Fibroblast of lung (primary cell): ENCODE data around the gene OOSP1. TPM values are rescaled to one million over a fixed set of nuclear protein-coding genes. Genes with fewer than 3 reads are reported as not detected.
"Not testable (repeated sequence)": the region's sequence is repeated elsewhere in the genome, so short reads cannot be mapped to it uniquely, and the experiment has no call there.

Experiments used
- DNase-seq, 2 donors: peaks; one replicate each; pipeline versions ENCODE4 v3.0.0 to v3.0.0-alpha.2; 2010; ENCODE audit warnings: low read depth in 2 of 2
- H2AFZ ChIP-seq: 2 replicates; pipeline ENCODE4 v1.5.1; 2012; ENCODE audit warnings: low read length, control low read depth, inconsistent platforms
- H3K27ac ChIP-seq: 2 replicates; pipeline ENCODE4 v1.5.1; 2011; ENCODE audit warnings: low read length, control low read depth; ENCODE audit not compliant: insufficient read depth
- H3K27me3 ChIP-seq: 2 replicates; pipeline ENCODE4 v1.5.1; 2011; ENCODE audit warnings: mild to moderate bottlenecking, low read length; ENCODE audit not compliant: control insufficient read depth, insufficient read depth
- H3K36me3 ChIP-seq: 2 replicates; pipeline ENCODE4 v1.5.1; 2011; ENCODE audit warnings: low read length; ENCODE audit not compliant: control insufficient read depth, insufficient read depth
- H3K4me1 ChIP-seq: 2 replicates; pipeline ENCODE4 v1.5.1; 2011; ENCODE audit warnings: low read length; ENCODE audit not compliant: control insufficient read depth, insufficient read depth; ENCODE audit errors: extremely low read depth
- H3K4me2 ChIP-seq: 2 replicates; pipeline ENCODE4 v1.5.1; 2011; ENCODE audit warnings: low read length, control low read depth; ENCODE audit not compliant: insufficient read depth; ENCODE audit errors: extremely low read depth
- H3K4me3 ChIP-seq, 4 experiments: fragments of 200-600 bp in 1 of 4; sonication (generic) in 1 of 4; replicated peaks in 1 of 4; 2 replicates each; pipeline ENCODE4 v1.5.1; 2011 to 2016; ENCODE audit warnings: low read length in 4 of 4, low read depth in 3 of 4, mild to moderate bottlenecking in 3 of 4, control low read depth in 2 of 4, inconsistent platforms in 1 of 4, mixed read lengths in 1 of 4; ENCODE audit not compliant: insufficient read depth in 1 of 4; ENCODE audit errors: control extremely low read depth in 1 of 4
- H3K79me2 ChIP-seq: 2 replicates; pipeline ENCODE4 v1.5.1; 2012; ENCODE audit warnings: mild to moderate bottlenecking, low read length, inconsistent platforms; ENCODE audit not compliant: control insufficient read depth, insufficient read depth
- H3K9ac ChIP-seq: 2 replicates; pipeline ENCODE4 v1.5.1; 2011; ENCODE audit warnings: mild to moderate bottlenecking, low read length, control low read depth; ENCODE audit not compliant: insufficient read depth
- H3K9me3 ChIP-seq: 2 replicates; pipeline ENCODE4 v1.5.1; 2012; ENCODE audit warnings: low read depth, low read length; ENCODE audit not compliant: control insufficient read depth, insufficient read depth
- H4K20me1 ChIP-seq: 2 replicates; pipeline ENCODE4 v1.5.1; 2011; ENCODE audit warnings: low read length; ENCODE audit not compliant: control insufficient read depth, insufficient read depth; ENCODE audit errors: extremely low read depth
- CTCF ChIP-seq, 2 donors: IDR thresholded peaks in 1 of 2; conservative IDR thresholded peaks in 1 of 2; 1 replicate in 1 of 2; 2 replicates in 1 of 2; pipeline ENCODE4 v1.5.1; 2011 to 2012; ENCODE audit warnings: low read length in 2 of 2, control low read depth in 1 of 2, inconsistent platforms in 1 of 2, low read depth in 1 of 2, mild to moderate bottlenecking in 1 of 2
- EZH2 ChIP-seq: IDR thresholded peaks from 2 replicates; pipeline ENCODE4 v1.5.1; 2012; ENCODE audit warnings: low read length, control low read depth, mild to moderate bottlenecking; ENCODE audit errors: missing control alignments
- polyA plus RNA-seq, 2 donors: library from polyadenylated mRNA; depleted of rRNA in 1 of 2; stranded (reverse) in 1 of 2; unstranded in 1 of 2; fragments of >200 nt; gene quantifications; 2 replicates each; pipeline ENCODE4 v1.2.1, GENCODE V29; 2011 to 2012; ENCODE audit warnings: missing spikeins in 1 of 2
- total RNA-seq: library from RNA; depleted of rRNA; stranded (reverse); fragments of >200 nt; gene quantifications from 2 replicates; pipeline ENCODE4 v1.2.1, GENCODE V29; 2014

Gene OOSP1
- total and polyA plus RNA-seq, 2 donors (not counting 1 experiment from before 2014, with no cell fraction given): not detected

GRCh38 chr11:59900366-59901126 is 37.7 kb upstream of the OOSP1 start:
- no peaks in the 10 kb centered on the region for H3K36me3 ChIP-seq
- H3K9ac ChIP-seq: no peak overlapping the region
- TF ChIP-seq CTCF (conservative IDR thresholded peaks at IDR 0.05 in 1 of 2, IDR thresholded peaks at IDR 0.05 in 1 of 2; ENCODE audit: low read depth in 1 of 2, low read length in 2 of 2) (no peak), EZH2 (no peak)
- no peaks in the 10 kb centered on the region for H4K20me1 ChIP-seq
- H3K27me3 ChIP-seq: no peaks in the 10 kb centered on the region
- H3K4me1 ChIP-seq: no peaks in the 10 kb centered on the region
- H3K27ac ChIP-seq: no peak overlapping the region
- no peak overlapping the region for H3K4me2 ChIP-seq
- no peak overlapping the region for H2AFZ ChIP-seq
- no peaks in the 10 kb centered on the region for H3K9me3 ChIP-seq
- no peak for DNase-seq
- no peaks in the 10 kb centered on the region for H3K79me2 ChIP-seq
- no peak overlapping the region for H3K4me3 ChIP-seq

GRCh38 chr11:59901306-59901705 is 36.9 kb upstream of the OOSP1 start:
- Histone ChIP-seq H3K27ac (no peak overlapping the region), H3K4me3 (no peak overlapping the region), H3K4me2 (no peak overlapping the region), H3K79me2 (no peaks in the 10 kb centered on the region), H3K36me3 (no peaks in the 10 kb centered on the region), H3K4me1 (no peaks in the 10 kb centered on the region), H3K9me3 (no peaks in the 10 kb centered on the region), H3K27me3 (no peaks in the 10 kb centered on the region), H2AFZ (no peak overlapping the region), H4K20me1 (no peaks in the 10 kb centered on the region), H3K9ac (no peak overlapping the region)
- TF ChIP-seq CTCF (conservative IDR thresholded peaks at IDR 0.05 in 1 of 2, IDR thresholded peaks at IDR 0.05 in 1 of 2; ENCODE audit: low read depth in 1 of 2, low read length in 2 of 2): no peak
- no peak for TF ChIP-seq EZH2
- peak in 1 of 2 donors; percentile 37 for DNase-seq

GRCh38 chr11:59903569-59903968 is 34.7 kb upstream of the OOSP1 start:
- H4K20me1 ChIP-seq, H3K4me3 ChIP-seq, H3K27me3 ChIP-seq, DNase-seq, H3K9ac ChIP-seq, H3K27ac ChIP-seq, H3K4me1 ChIP-seq, H2AFZ ChIP-seq, H3K79me2 ChIP-seq, H3K9me3 ChIP-seq, H3K4me2 ChIP-seq, H3K36me3 ChIP-seq: not testable (repeated sequence)
